Prostate gland (tissue), 2 donors: ENCODE results near the gene ECE2. TPM values are rescaled to one million over a fixed set of nuclear protein-coding genes. Genes with fewer than 3 reads are reported as not detected.

Source experiments
- DNase-seq: peaks from one replicate; pipeline ENCODE4 v3.0.0-alpha.2; 2019; ENCODE audit warnings: low spot score
- H3K27ac ChIP-seq, 2 donors: fragments of 200-600 bp; sonication (generic); 2 replicates each; pipeline ENCODE4 v1.5.1; 2017 to 2019
- H3K27me3 ChIP-seq: fragments of 200-600 bp; sonication (generic); replicated peaks from 2 replicates; pipeline ENCODE4 v1.5.1; 2019; ENCODE audit not compliant: insufficient read depth
- H3K36me3 ChIP-seq, 2 donors: fragments of 200-600 bp; sonication (generic); 1 replicate in 1 of 2; 2 replicates in 1 of 2; pipeline versions ENCODE4 v1.5.1 to v1.8.1; 2017 to 2019
- H3K4me1 ChIP-seq: fragments of 200-600 bp; sonication (generic); replicated peaks from 2 replicates; pipeline ENCODE4 v1.5.1; 2019
- H3K4me3 ChIP-seq, 2 donors: fragments of 200-600 bp; sonication (generic); 2 replicates each; pipeline ENCODE4 v1.5.1; 2017 to 2019
- H3K9me3 ChIP-seq: fragments of 200-600 bp; sonication (generic); 2 replicates; pipeline ENCODE4 v1.5.1; 2017
- CTCF ChIP-seq, 4 experiments: fragments of 200-600 bp in 2 of 4; fragments of 450-650 bp in 2 of 4; sonication (generic) in 2 of 4; IDR thresholded peaks; 1 replicate in 3 of 4; 2 replicates in 1 of 4; pipeline ENCODE4 v1.5.1; 2016 to 2019; ENCODE audit warnings: antibody characterized with exemption in 4 of 4, mild to moderate bottlenecking in 2 of 4, moderate library complexity in 2 of 4
- POLR2A ChIP-seq: fragments of 450-650 bp; IDR thresholded peaks from one replicate; pipeline ENCODE4 v1.6.1; 2016; ENCODE audit warnings: antibody characterized with exemption, mild to moderate bottlenecking
- POLR2AphosphoS5 ChIP-seq: sonication (generic); formaldehyde crosslinking; IDR thresholded peaks from one replicate; pipeline ENCODE4 v1.6.1; 2017; ENCODE audit warnings: antibody characterized with exemption
- WGBS: methylation state at CpG from one replicate; pipeline ENCODE4 v1.1.5; 2018; 5-methylcytosine and 5-hydroxymethylcytosine counted together
- intact Hi-C: fragments of 100-400 bp; cut with DNase I; formaldehyde crosslinking; loops from one replicate; pipeline ENCODE4 v1.14.2; 2022
- total RNA-seq, 2 donors: library from RNA; depleted of rRNA; stranded (reverse); fragments of >200 nt; gene quantifications; one replicate each; pipeline ENCODE4 v1.1.0, GENCODE V29; 2016

Gene ECE2
- total RNA-seq, 2 donors from 2014 or later = 0.57 TPM; not detected in 1

DNA sequence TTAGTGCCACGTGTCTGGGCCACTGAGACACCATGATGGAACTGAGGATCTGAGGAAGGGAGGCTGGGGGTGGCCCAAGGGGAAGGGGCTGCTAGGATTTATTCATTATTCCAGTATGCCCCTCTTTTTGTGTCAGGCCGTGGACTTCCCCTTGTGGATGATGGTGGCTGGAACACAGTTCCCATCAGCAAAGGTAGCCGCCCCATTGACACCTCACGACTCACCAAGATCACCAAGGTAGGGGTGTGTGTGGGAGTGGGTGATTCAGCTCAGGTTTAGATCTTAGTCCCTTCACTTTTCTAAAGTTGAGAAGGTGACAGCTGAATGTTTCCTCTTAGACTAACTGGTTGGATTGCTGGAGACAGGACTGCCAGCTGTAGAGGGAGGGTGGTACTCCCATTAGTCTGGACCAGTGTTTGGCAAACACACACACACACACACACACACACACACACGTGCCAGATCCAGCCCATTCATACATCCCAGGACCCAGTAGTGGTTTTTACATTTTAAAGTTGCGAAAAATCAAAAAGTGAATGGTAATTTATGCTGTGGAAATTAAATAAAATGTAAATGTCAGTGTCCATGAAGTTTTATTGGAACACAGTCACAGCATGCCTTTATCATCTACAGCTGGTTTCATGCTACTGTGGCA lies 50.0 kb downstream of the ECE2 start:
- Histone ChIP-seq H3K4me1 (peaks cover under 1% of the 10 kb centered on the region), H3K27ac (no peak overlapping the region), H3K4me3 (no peak overlapping the region), H3K27me3 (no peaks in the 10 kb centered on the region), H3K9me3 (no peaks in the 10 kb centered on the region), H3K36me3 (peaks cover 78 to 88% of the 10 kb centered on the region in 2 donors)
- 82% methylated on average over 6 of the region's 6 CpGs for WGBS
- no peak for DNase-seq
- intact Hi-C loops = no loop called here
- TF ChIP-seq CTCF (IDR thresholded peaks at IDR 0.05) = no peak
- no peak for TF ChIP-seq POLR2AphosphoS5
- no peak for TF ChIP-seq POLR2A

DNA sequence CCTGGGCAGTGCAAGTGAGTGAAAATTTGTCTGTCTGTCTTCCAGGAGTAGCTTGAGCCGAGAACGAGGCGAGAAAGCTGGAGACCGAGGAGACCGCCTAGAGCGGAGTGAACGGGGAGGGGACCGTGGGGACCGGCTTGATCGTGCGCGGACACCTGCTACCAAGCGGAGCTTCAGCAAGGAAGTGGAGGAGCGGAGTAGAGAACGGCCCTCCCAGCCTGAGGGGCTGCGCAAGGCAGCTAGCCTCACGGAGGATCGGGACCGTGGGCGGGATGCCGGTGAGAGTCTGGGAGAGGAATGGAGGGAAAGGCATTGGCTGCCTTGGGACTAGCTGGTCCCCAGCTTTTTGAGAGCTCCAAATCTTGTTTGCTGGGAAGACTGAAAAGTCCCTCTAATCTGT lies 51.3 kb downstream of the ECE2 start:
- no peaks in the 10 kb centered on the region for H3K4me1 ChIP-seq
- H3K36me3 ChIP-seq = peaks cover 77 to 87% of the 10 kb centered on the region in 2 donors
- DNase-seq = no peak
- H3K9me3 ChIP-seq = no peaks in the 10 kb centered on the region
- H3K27ac ChIP-seq = no peak overlapping the region
- intact Hi-C loops = no loop called here
- whole genome bisulfite sequencing = 92% methylated on average over 21 of the region's 21 CpGs
- no peak overlapping the region for H3K4me3 ChIP-seq
- H3K27me3 ChIP-seq = no peaks in the 10 kb centered on the region
- TF ChIP-seq CTCF (IDR thresholded peaks at IDR 0.05) (no peak), POLR2A (no peak)

GRCh38 chr3:184328516-184328915 lies 52.7 kb downstream of the ECE2 start:
- no peak for TF ChIP-seq POLR2AphosphoS5
- TF ChIP-seq CTCF (IDR thresholded peaks at IDR 0.05) = no peak
- TF ChIP-seq POLR2A = no peak
- H3K4me1 ChIP-seq = no peaks in the 10 kb centered on the region
- H3K27me3 ChIP-seq = no peaks in the 10 kb centered on the region
- no peak overlapping the region for H3K4me3 ChIP-seq
- WGBS = 43% methylated on average over 3 of the region's 3 CpGs
- no peaks in the 10 kb centered on the region for H3K9me3 ChIP-seq
- H3K36me3 ChIP-seq = peaks cover 64 to 81% of the 10 kb centered on the region in 2 donors
- no peak for DNase-seq
- no peak overlapping the region for H3K27ac ChIP-seq
- intact Hi-C loops = no loop called here

- H3K4me1 ChIP-seq = peaks cover 7% of the 10 kb centered on the region
- no peak for DNase-seq
- 73% methylated on average over 10 of the region's 10 CpGs for WGBS
- intact Hi-C loops = no loop called here
- H3K9me3 ChIP-seq = no peaks in the 10 kb centered on the region
- no peak overlapping the region for H3K4me3 ChIP-seq
- peaks cover 26 to 46% of the 10 kb centered on the region in 2 donors for H3K36me3 ChIP-seq
- no peak overlapping the region for H3K27ac ChIP-seq
- H3K27me3 ChIP-seq = no peaks in the 10 kb centered on the region
- no peak for TF ChIP-seq POLR2A
- no peak for TF ChIP-seq CTCF (IDR thresholded peaks at IDR 0.05)
- TF ChIP-seq POLR2AphosphoS5 = no peak
Measured at GRCh38 chr3:184332370-184333090, 56.7 kb downstream of the ECE2 start.

DNA sequence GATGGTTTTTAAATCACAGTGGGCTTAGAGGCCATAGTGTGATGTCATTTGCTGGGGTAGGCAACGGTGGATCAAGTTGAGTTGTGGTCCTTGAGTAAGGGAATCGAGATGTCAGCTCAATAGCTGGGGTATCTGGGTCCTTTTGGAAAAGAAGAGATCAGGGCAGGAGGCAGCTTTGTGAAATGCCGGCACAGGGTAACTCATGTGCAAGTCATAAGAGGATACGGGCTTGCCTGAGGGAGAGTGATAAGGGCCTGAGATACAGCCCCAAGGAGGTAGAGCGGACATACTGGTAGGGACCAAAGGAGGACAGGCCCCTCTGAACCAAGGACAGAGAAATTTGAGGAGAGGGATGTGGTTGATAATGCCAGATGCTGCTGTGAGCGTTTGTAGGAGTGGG lies 57.4 kb downstream of the ECE2 start:
- H3K36me3 ChIP-seq = peaks cover 20 to 40% of the 10 kb centered on the region in 2 donors

More for the DNA sequence above, 57.4 kb downstream of the ECE2 start:
- no peaks in the 10 kb centered on the region for H3K9me3 ChIP-seq
- H3K27ac ChIP-seq = no peak overlapping the region
- no peaks in the 10 kb centered on the region for H3K27me3 ChIP-seq
- no peak for DNase-seq
- peaks cover 12% of the 10 kb centered on the region for H3K4me1 ChIP-seq
- TF ChIP-seq CTCF (IDR thresholded peaks at IDR 0.05) (no peak), POLR2AphosphoS5 (no peak), POLR2A (no peak)
- WGBS = 81% methylated on average over 6 of the region's 6 CpGs
- intact Hi-C loops = no loop called here
- H3K4me3 ChIP-seq = no peak overlapping the region
